Naive B cell (primary cell): ENCODE results near the gene BDKRB1. TPM values are rescaled to one million over a fixed set of nuclear protein-coding genes. Genes with fewer than 3 reads are reported as not detected.

ENCODE experiments used
- ATAC-seq, 2 donors: fragments of 150-1000 bp; cut with Tn5 transposase; 2 replicates each; pipeline ENCODE4 v1.10.0; 2021; ENCODE audit warnings: low read depth in 2 of 2, mild to moderate bottlenecking in 2 of 2, moderate library complexity in 2 of 2
- DNase-seq: peaks from one replicate; pipeline ENCODE4 v3.0.0; 2022
- H3K27ac Mint-ChIP-seq, 6 donors: one replicate each; pipeline ENCODE4 v1.8.0; 2020 to 2022; ENCODE audit warnings: mild to moderate bottlenecking in 6 of 6, mixed read lengths in 6 of 6, moderate library complexity in 5 of 6, inconsistent platforms in 2 of 6
- H3K27me3 Mint-ChIP-seq, 3 donors: one replicate each; pipeline ENCODE4 v1.8.0; 2021 to 2022; ENCODE audit warnings: mixed read lengths in 3 of 3, mild to moderate bottlenecking in 1 of 3
- H3K36me3 Mint-ChIP-seq, 2 donors: one replicate each; pipeline ENCODE4 v1.8.0; 2020 to 2022; ENCODE audit warnings: mixed read lengths in 2 of 2, inconsistent platforms in 1 of 2, mild to moderate bottlenecking in 1 of 2
- H3K4me1 Mint-ChIP-seq, 3 donors: one replicate each; pipeline ENCODE4 v1.8.0; 2020 to 2022; ENCODE audit warnings: mixed read lengths in 3 of 3, inconsistent platforms in 1 of 3, mild to moderate bottlenecking in 1 of 3, moderate library complexity in 1 of 3
- H3K4me3 Mint-ChIP-seq, 8 donors: one replicate each; pipeline ENCODE4 v1.8.0; 2020 to 2022; ENCODE audit warnings: mild to moderate bottlenecking in 8 of 8, mixed read lengths in 8 of 8, moderate library complexity in 8 of 8, inconsistent platforms in 2 of 8
- H3K9me3 Mint-ChIP-seq, 7 donors: one replicate each; pipeline ENCODE4 v1.8.0; 2020 to 2022; ENCODE audit warnings: mixed read lengths in 7 of 7, mild to moderate bottlenecking in 5 of 7, inconsistent platforms in 2 of 7, moderate library complexity in 1 of 7
- polyA plus RNA-seq, 6 donors: library from polyadenylated mRNA; unstranded; fragments of 300-500 nt; fragmentation: Illumina TruSeq; gene quantifications; one replicate each; pipeline ENCODE4 v1.2.3, GENCODE V29; 2021; ENCODE audit warnings: low read depth in 6 of 6

The BDKRB1 gene
- polyA plus RNA-seq, 6 donors from 2014 or later = not detected

GRCh38 chr14:96221841-96222240 is 34.2 kb upstream of the BDKRB1 start:
- DNase-seq = no peak
- H3K9me3 Mint-ChIP-seq = no peaks in the 10 kb centered on the region
- ATAC-seq = no peak
- no peaks in the 10 kb centered on the region for H3K36me3 Mint-ChIP-seq
- H3K4me1 Mint-ChIP-seq = peaks cover 0 to 2% (median 0%) of the 10 kb centered on the region in 3 donors
- H3K4me3 Mint-ChIP-seq = no peak overlapping the region
- H3K27me3 Mint-ChIP-seq = peaks cover 22 to 35% (median 34%) of the 10 kb centered on the region in 3 donors
- no peak overlapping the region for H3K27ac Mint-ChIP-seq

GRCh38 chr14:96224480-96225096 is 31.4 kb upstream of the BDKRB1 start:
- H3K4me1 Mint-ChIP-seq = peaks cover 0 to 2% (median 0%) of the 10 kb centered on the region in 3 donors
- peaks cover 16 to 44% (median 40%) of the 10 kb centered on the region in 3 donors for H3K27me3 Mint-ChIP-seq
- DNase-seq (no peak), ATAC-seq (no peak)
- H3K4me3 Mint-ChIP-seq = no peak overlapping the region
- H3K36me3 Mint-ChIP-seq = peaks cover 0 to 15% of the 10 kb centered on the region in 2 donors
- no peak overlapping the region for H3K27ac Mint-ChIP-seq
- peaks cover 6 to 17% (median 10%) of the 10 kb centered on the region in 7 donors for H3K9me3 Mint-ChIP-seq

GRCh38 chr14:96225213-96225612 is 30.8 kb upstream of the BDKRB1 start:
- Mint-ChIP-seq H3K27me3 (peaks cover 15 to 43% (median 40%) of the 10 kb centered on the region in 3 donors), H3K4me1 (peaks cover 0 to 2% (median 0%) of the 10 kb centered on the region in 3 donors), H3K4me3 (no peak overlapping the region), H3K36me3 (peaks cover 0 to 15% of the 10 kb centered on the region in 2 donors), H3K27ac (no peak overlapping the region), H3K9me3 (peaks cover 6 to 17% (median 10%) of the 10 kb centered on the region in 7 donors)
- no peak for ATAC-seq
- no peak for DNase-seq

GRCh38 chr14:96225745-96226151 is 30.3 kb upstream of the BDKRB1 start:
- Mint-ChIP-seq H3K36me3 (peaks cover 0 to 15% of the 10 kb centered on the region in 2 donors), H3K27ac (no peak overlapping the region), H3K4me3 (no peak overlapping the region), H3K27me3 (peaks cover 15 to 38% (median 35%) of the 10 kb centered on the region in 3 donors), H3K9me3 (peaks cover 6 to 17% (median 10%) of the 10 kb centered on the region in 7 donors), H3K4me1 (peaks cover 0 to 2% (median 0%) of the 10 kb centered on the region in 3 donors)
- ATAC-seq = no peak
- no peak for DNase-seq

- Mint-ChIP-seq H3K9me3 (peaks cover 6 to 17% (median 10%) of the 10 kb centered on the region in 7 donors), H3K27me3 (peaks cover 7 to 23% (median 22%) of the 10 kb centered on the region in 3 donors), H3K4me3 (no peak overlapping the region), H3K27ac (peak overlapping the region in 2 of 6 donors; percentile 61 to 81), H3K4me1 (no peaks in the 10 kb centered on the region), H3K36me3 (peaks cover 0 to 15% of the 10 kb centered on the region in 2 donors)
- ATAC-seq (no peak), DNase-seq (no peak)
Observed at GRCh38 chr14:96227428-96227827, 28.6 kb upstream of the BDKRB1 start.

- ATAC-seq (no peak), DNase-seq (no peak)
- Mint-ChIP-seq H3K27me3 (peaks cover 11 to 23% (median 22%) of the 10 kb centered on the region in 3 donors), H3K27ac (peak overlapping the region in 1 of 6 donors; percentile 7), H3K9me3 (peaks cover 6 to 17% (median 10%) of the 10 kb centered on the region in 7 donors), H3K4me1 (no peaks in the 10 kb centered on the region), H3K4me3 (no peak overlapping the region), H3K36me3 (peaks cover 0 to 15% of the 10 kb centered on the region in 2 donors)
Observed at GRCh38 chr14:96229315-96229714, 26.7 kb upstream of the BDKRB1 start.

GRCh38 chr14:96231056-96231455 is 25.0 kb upstream of the BDKRB1 start:
- Mint-ChIP-seq H3K9me3 (peaks cover 6 to 17% (median 10%) of the 10 kb centered on the region in 7 donors), H3K36me3 (peaks cover 0 to 15% of the 10 kb centered on the region in 2 donors), H3K27ac (no peak overlapping the region), H3K4me3 (no peak overlapping the region), H3K4me1 (no peaks in the 10 kb centered on the region), H3K27me3 (peaks cover 4 to 19% (median 6%) of the 10 kb centered on the region in 3 donors)
- ATAC-seq (no peak), DNase-seq (no peak)

- Mint-ChIP-seq H3K9me3 (peaks cover 6 to 17% (median 10%) of the 10 kb centered on the region in 7 donors), H3K4me1 (no peaks in the 10 kb centered on the region), H3K36me3 (peaks cover 0 to 15% of the 10 kb centered on the region in 2 donors), H3K27me3 (peaks cover 4 to 17% (median 6%) of the 10 kb centered on the region in 3 donors), H3K4me3 (no peak overlapping the region), H3K27ac (peak overlapping the region in 1 of 6 donors; percentile 26)
- ATAC-seq (no peak), DNase-seq (no peak)
Observed at GRCh38 chr14:96231526-96232130, 24.4 kb upstream of the BDKRB1 start.

- Mint-ChIP-seq H3K9me3 (peaks cover 5 to 13% (median 9%) of the 10 kb centered on the region in 7 donors), H3K4me3 (no peak overlapping the region), H3K27me3 (peaks cover 4 to 17% (median 6%) of the 10 kb centered on the region in 3 donors), H3K36me3 (peaks cover 0 to 13% of the 10 kb centered on the region in 2 donors), H3K4me1 (no peaks in the 10 kb centered on the region), H3K27ac (no peak overlapping the region)
- DNase-seq (no peak), ATAC-seq (no peak)
Observed at GRCh38 chr14:96232506-96232905, 23.5 kb upstream of the BDKRB1 start.

GRCh38 chr14:96233661-96234060 is 22.3 kb upstream of the BDKRB1 start:
- Mint-ChIP-seq H3K4me1 (no peaks in the 10 kb centered on the region), H3K27me3 (peaks cover 0 to 10% (median 4%) of the 10 kb centered on the region in 3 donors), H3K9me3 (peaks cover 0 to 6% (median 1%) of the 10 kb centered on the region in 7 donors), H3K36me3 (peaks cover 0 to 1% of the 10 kb centered on the region in 2 donors), H3K4me3 (no peak overlapping the region), H3K27ac (no peak overlapping the region)
- no peak for ATAC-seq
- no peak for DNase-seq

GRCh38 chr14:96235426-96235825 is 20.6 kb upstream of the BDKRB1 start:
- H3K27me3 Mint-ChIP-seq = peaks cover 0 to 7% (median 4%) of the 10 kb centered on the region in 3 donors
- no peaks in the 10 kb centered on the region for H3K9me3 Mint-ChIP-seq
- H3K27ac Mint-ChIP-seq = no peak overlapping the region
- DNase-seq (no peak), ATAC-seq (no peak)
- no peak overlapping the region for H3K4me3 Mint-ChIP-seq
- no peaks in the 10 kb centered on the region for H3K4me1 Mint-ChIP-seq
- H3K36me3 Mint-ChIP-seq = no peaks in the 10 kb centered on the region

GRCh38 chr14:96237641-96238040 is 18.4 kb upstream of the BDKRB1 start:
- ATAC-seq = no peak
- Mint-ChIP-seq H3K4me3 (no peak overlapping the region), H3K4me1 (no peaks in the 10 kb centered on the region), H3K27me3 (peaks cover 0 to 7% (median 5%) of the 10 kb centered on the region in 3 donors), H3K27ac (no peak overlapping the region), H3K9me3 (peaks cover 0 to 7% (median under 1%) of the 10 kb centered on the region in 7 donors), H3K36me3 (no peaks in the 10 kb centered on the region)
- DNase-seq = no peak

- no peaks in the 10 kb centered on the region for H3K36me3 Mint-ChIP-seq
- no peak overlapping the region for H3K4me3 Mint-ChIP-seq
- DNase-seq (no peak), ATAC-seq (no peak)
- H3K27ac Mint-ChIP-seq = no peak overlapping the region
- peaks cover 0 to 9% (median 3%) of the 10 kb centered on the region in 7 donors for H3K9me3 Mint-ChIP-seq
- no peaks in the 10 kb centered on the region for H3K4me1 Mint-ChIP-seq
- peaks cover 0 to 7% (median 4%) of the 10 kb centered on the region in 3 donors for H3K27me3 Mint-ChIP-seq
Observed at GRCh38 chr14:96238676-96239265, 17.2 kb upstream of the BDKRB1 start.
